T-helper 17 cell (primary cell): Measurements from ENCODE around the gene PRRT1B. TPM values are rescaled to one million over a fixed set of nuclear protein-coding genes. Genes with fewer than 3 reads are reported as not detected.
A peak's percentile ranks its signal among the peaks of the same experiment; 100 is the strongest.

ENCODE experiments used
- ATAC-seq: fragments of 150-1000 bp; cut with Tn5 transposase; 2 replicates; pipeline ENCODE4 v1.10.0; 2021; ENCODE audit warnings: mild to moderate bottlenecking, moderate library complexity
- DNase-seq, 3 donors: peaks; one replicate each; pipeline versions ENCODE4 v3.0.0 to v3.0.0-alpha.2; 2020 to 2021
- H3K9me3 ChIP-seq: one replicate; pipeline ENCODE4 v1.7.0; 2013; ENCODE audit warnings: low read length, mild to moderate bottlenecking; ENCODE audit not compliant: control insufficient read depth, poor library complexity, severe bottlenecking
- H3K27ac Mint-ChIP-seq: one replicate; pipeline ENCODE4 v1.8.0; 2022; ENCODE audit warnings: mild to moderate bottlenecking, moderate library complexity, mixed read lengths
- H3K27me3 Mint-ChIP-seq: one replicate; pipeline ENCODE4 v1.8.0; 2022; ENCODE audit warnings: mixed read lengths
- H3K36me3 Mint-ChIP-seq: one replicate; pipeline ENCODE4 v1.8.0; 2022; ENCODE audit warnings: low read depth, mixed read lengths
- H3K4me1 Mint-ChIP-seq: one replicate; pipeline ENCODE4 v1.8.0; 2022; ENCODE audit warnings: mild to moderate bottlenecking, mixed read lengths
- H3K4me3 Mint-ChIP-seq: one replicate; pipeline ENCODE4 v1.8.0; 2022; ENCODE audit warnings: mild to moderate bottlenecking, moderate library complexity, mixed read lengths
- total RNA-seq, 4 donors: library from RNA in 2 of 4; stranded (reverse) in 2 of 4; gene quantifications; one replicate each; pipeline ENCODE4 v1.2.3 and lab custom pipeline; 2022 to 2026

PRRT1B gene
- total RNA-seq, 2 donors from 2014 or later = not detected

GRCh38 chr9:131583337-131583645 lies 38.0 kb downstream of the PRRT1B start:
- ATAC-seq (no peak), DNase-seq (no peak)
- Mint-ChIP-seq H3K27me3 (no peaks in the 10 kb centered on the region), H3K4me1 (peaks cover 30% of the 10 kb centered on the region), H3K36me3 (peaks cover 4% of the 10 kb centered on the region), H3K27ac (peak overlapping the region; percentile 56), H3K4me3 (no peak overlapping the region)
- no peaks in the 10 kb centered on the region for H3K9me3 ChIP-seq

- no peaks in the 10 kb centered on the region for H3K9me3 ChIP-seq
- no peak overlapping the region for H3K4me3 Mint-ChIP-seq
- peaks cover 6% of the 10 kb centered on the region for H3K36me3 Mint-ChIP-seq
- H3K27ac Mint-ChIP-seq = peak overlapping the region; percentile 82
- ATAC-seq (no peak), DNase-seq (no peak)
- peaks cover 27% of the 10 kb centered on the region for H3K4me1 Mint-ChIP-seq
- H3K27me3 Mint-ChIP-seq = no peaks in the 10 kb centered on the region
These were observed 38.7 kb downstream of the PRRT1B start for GRCh38 chr9:131583836-131584555.

- peak overlapping the region; percentile 82 for H3K27ac Mint-ChIP-seq
- H3K27me3 Mint-ChIP-seq = no peaks in the 10 kb centered on the region
- DNase-seq = no peak
- peaks cover 24% of the 10 kb centered on the region for H3K4me1 Mint-ChIP-seq
- H3K36me3 Mint-ChIP-seq = peaks cover 4% of the 10 kb centered on the region
- ATAC-seq = no peak
- no peaks in the 10 kb centered on the region for H3K9me3 ChIP-seq
- H3K4me3 Mint-ChIP-seq = no peak overlapping the region
These were observed 39.5 kb downstream of the PRRT1B start for GRCh38 chr9:131584858-131585257.

DNA sequence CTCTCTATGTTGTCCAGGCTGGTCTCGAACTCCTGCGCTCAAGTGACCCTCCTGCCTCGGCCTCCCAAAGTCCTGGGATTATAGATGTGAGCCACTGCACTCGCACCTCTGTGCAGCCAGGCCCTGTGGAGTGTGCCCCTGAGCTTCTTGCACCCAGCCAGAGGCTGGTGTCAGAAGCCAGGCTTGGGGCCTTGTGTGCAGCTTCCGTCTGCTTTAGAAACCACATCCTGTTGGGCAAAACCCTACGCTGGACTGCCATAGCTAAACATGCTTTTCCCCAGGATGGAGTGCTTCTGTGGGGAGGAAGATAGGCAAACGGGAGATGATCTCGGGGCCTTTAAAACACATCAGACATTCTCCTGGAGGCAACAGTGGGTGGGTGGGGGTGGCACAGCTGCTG lies 40.1 kb downstream of the PRRT1B start:
- Mint-ChIP-seq H3K4me3 (peak overlapping the region; percentile 80), H3K4me1 (peaks cover 27% of the 10 kb centered on the region)
- peak; percentile 91 for ATAC-seq

DNA sequence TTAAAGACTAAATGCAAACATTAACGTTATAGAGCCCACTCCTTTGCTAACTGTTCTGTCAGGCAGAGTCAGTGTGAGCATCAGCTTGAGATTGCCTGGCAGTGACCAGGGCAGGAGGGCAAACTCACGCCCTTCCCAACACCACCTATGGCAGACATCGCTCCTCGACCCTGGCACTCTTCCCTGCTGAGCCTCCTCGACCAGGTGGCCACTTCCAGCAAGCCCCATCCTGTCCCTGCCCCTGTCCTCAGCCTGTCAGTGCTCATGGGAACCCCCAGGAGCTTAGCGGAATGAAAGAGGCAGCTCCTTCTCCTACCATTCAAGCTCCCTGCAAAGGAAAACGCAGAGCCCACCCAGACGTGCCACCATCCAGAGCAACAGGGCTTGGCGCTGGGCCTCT lies 42.0 kb downstream of the PRRT1B start:
- ATAC-seq = no peak
- Mint-ChIP-seq H3K27ac (peak overlapping the region; percentile 54), H3K4me1 (peaks cover 41% of the 10 kb centered on the region), H3K27me3 (no peaks in the 10 kb centered on the region), H3K4me3 (peak overlapping the region; percentile 73), H3K36me3 (peaks cover 4% of the 10 kb centered on the region)
- H3K9me3 ChIP-seq = no peaks in the 10 kb centered on the region
- no peak for DNase-seq

More for the DNA sequence above, 40.1 kb downstream of the PRRT1B start:
- peak in 2 of 3 donors; percentile 22 to 25 for DNase-seq
- Mint-ChIP-seq H3K27ac (peak overlapping the region; percentile 82), H3K27me3 (no peaks in the 10 kb centered on the region), H3K36me3 (peaks cover 4% of the 10 kb centered on the region)
- no peaks in the 10 kb centered on the region for H3K9me3 ChIP-seq

DNA sequence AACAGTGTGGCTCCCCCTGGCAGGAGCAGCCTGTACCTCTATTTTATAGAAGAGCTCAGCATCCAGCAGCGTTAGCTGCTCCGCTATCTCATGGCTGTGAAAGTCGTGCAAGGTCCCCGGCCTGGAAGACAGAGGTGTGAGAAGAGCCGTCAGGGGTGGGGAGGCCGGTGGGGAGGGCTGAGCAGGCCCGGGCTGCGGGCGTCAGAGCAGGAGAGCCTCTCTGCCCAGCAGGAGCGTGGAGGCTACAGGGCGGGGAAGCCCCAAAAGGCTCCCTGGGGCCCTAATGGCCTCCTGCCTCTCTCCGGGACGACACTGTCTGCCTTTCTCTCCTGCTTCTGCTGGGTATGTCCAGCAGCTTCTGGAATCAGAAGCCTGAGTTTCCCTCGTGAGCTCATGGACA lies 42.6 kb downstream of the PRRT1B start:
- no peak for ATAC-seq
- peaks cover 4% of the 10 kb centered on the region for H3K36me3 Mint-ChIP-seq
- H3K4me3 Mint-ChIP-seq = peak overlapping the region; percentile 41
- no peaks in the 10 kb centered on the region for H3K27me3 Mint-ChIP-seq
- no peak overlapping the region for H3K27ac Mint-ChIP-seq
- peaks cover 41% of the 10 kb centered on the region for H3K4me1 Mint-ChIP-seq
- DNase-seq = no peak
- no peaks in the 10 kb centered on the region for H3K9me3 ChIP-seq

DNA sequence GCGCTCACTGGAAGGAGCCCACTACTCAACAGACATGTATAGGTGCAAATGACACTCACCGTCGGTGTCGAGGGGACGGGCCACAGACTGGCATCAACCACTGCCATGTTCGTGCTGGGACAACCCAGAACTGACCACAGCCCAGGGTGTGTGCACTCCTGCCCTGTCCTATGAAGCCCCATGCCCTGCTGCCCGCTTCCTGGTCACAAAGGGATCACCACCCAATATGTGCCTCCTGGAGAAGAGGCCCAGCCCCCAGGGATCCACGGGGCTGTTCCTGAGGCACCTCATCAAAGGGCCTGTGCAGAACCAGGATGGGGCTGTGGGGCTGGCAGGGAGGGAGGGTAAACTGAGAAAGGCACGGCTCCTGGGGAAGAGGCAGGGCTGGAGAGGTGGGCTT lies 43.1 kb downstream of the PRRT1B start:
- DNase-seq = no peak
- Mint-ChIP-seq H3K27ac (no peak overlapping the region), H3K36me3 (peaks cover 4% of the 10 kb centered on the region), H3K27me3 (no peaks in the 10 kb centered on the region), H3K4me3 (no peak overlapping the region), H3K4me1 (peaks cover 41% of the 10 kb centered on the region)
- H3K9me3 ChIP-seq = no peaks in the 10 kb centered on the region
- no peak for ATAC-seq

- ATAC-seq (no peak), DNase-seq (no peak)
- no peaks in the 10 kb centered on the region for H3K9me3 ChIP-seq
- H3K36me3 Mint-ChIP-seq = peaks cover 2% of the 10 kb centered on the region
- H3K27me3 Mint-ChIP-seq = no peaks in the 10 kb centered on the region
- H3K4me1 Mint-ChIP-seq = peaks cover 38% of the 10 kb centered on the region
- no peak overlapping the region for H3K27ac Mint-ChIP-seq
- H3K4me3 Mint-ChIP-seq = no peak overlapping the region
These were observed 43.9 kb downstream of the PRRT1B start for GRCh38 chr9:131589124-131589711.

DNA sequence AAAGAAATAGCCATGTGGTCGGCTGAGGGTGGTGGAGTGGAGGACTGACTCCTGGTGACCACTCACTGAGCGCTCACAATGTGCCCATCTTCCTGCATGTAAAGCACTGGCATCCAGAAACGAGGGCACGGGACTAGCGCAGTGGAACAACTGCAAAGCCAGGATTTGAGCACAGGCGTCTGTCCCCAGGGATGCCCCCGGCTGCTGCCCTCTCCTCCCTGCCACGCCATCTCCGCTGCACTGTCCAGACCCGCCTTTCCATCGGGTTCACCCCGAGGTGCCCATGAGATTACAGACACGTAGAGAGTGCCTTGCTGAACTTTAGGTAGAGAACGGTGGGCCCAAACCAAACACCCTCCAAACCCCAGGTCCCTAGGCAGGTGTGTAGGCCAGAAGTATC lies 44.7 kb downstream of the PRRT1B start:
- H3K4me1 Mint-ChIP-seq = peaks cover 37% of the 10 kb centered on the region
- H3K9me3 ChIP-seq = no peaks in the 10 kb centered on the region
- ATAC-seq (no peak), DNase-seq (no peak)
- H3K27ac Mint-ChIP-seq = peak overlapping the region; percentile 92
- no peak overlapping the region for H3K4me3 Mint-ChIP-seq
- H3K36me3 Mint-ChIP-seq = peaks cover 2% of the 10 kb centered on the region
- H3K27me3 Mint-ChIP-seq = no peaks in the 10 kb centered on the region

DNA sequence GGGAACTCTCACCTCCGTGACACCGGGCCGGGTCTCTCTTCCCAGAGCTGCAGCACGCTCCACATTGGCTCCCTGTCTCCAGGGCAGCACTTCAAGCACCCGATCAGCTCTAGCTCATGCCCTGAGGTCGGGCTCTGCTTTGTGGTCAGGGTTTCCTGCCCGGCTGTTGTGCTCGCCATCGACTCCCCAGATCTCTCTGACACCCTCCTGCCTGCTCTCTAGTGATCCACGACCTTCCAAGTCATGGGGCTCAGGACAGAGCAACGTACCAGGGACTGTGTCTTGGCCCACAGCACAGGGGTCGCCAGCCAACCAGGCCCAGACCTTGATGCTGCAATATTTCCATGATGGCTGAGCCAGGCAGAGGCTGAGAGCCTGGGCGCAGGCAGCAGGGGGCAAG lies 45.1 kb downstream of the PRRT1B start:
- Mint-ChIP-seq H3K36me3 (peaks cover 2% of the 10 kb centered on the region), H3K4me1 (peaks cover 32% of the 10 kb centered on the region), H3K27ac (peak overlapping the region; percentile 92), H3K4me3 (no peak overlapping the region), H3K27me3 (no peaks in the 10 kb centered on the region)
- ATAC-seq (peak; percentile 13), DNase-seq (no peak)
- H3K9me3 ChIP-seq = no peaks in the 10 kb centered on the region

DNA sequence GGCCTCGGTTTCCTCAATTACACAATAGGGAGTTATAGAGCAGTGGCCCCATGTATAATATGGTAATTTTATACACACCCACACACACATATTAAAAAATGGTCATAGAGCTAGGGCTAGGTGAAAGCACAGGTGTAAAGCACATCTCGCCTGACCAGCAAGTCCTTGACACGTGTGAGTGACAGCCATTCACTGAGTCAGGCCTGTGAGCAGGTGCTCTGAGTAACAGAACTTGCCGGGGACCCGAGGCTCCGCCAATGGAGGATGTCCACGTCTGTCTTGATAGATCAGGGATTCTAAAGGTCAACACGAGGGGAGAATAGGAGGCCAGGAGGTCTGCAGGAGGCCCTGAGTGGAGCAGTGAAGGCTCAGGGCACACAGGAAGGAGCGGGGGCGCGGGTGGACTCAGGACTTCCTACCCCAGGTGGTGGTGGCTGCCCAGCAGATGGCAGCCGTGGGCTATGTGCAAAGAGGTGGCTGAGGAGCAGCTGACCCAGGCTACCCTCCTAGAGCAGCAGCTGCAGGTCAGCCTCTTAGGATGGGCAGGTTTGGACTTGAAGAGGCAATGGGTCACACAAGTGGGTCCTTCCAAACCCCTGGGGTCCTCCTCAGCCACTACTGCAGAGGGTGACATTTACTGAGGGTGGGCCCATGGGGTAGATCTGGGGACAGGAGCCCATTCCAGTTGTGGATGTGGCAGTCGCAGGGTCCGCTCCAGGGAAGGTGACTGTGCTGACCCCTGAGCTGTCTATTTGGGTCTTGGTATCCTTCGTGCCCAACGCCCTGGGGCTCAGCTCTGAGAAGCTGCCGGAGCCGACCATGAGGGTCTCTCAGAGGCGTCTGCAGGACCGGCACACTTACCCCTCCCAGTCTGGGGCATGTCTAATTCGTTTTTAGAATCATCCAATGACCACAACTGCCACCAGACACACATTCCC lies 45.9 kb downstream of the PRRT1B start:
- Mint-ChIP-seq H3K27me3 (no peaks in the 10 kb centered on the region), H3K4me3 (peak overlapping the region; percentile 28), H3K27ac (peak overlapping the region; percentile 92), H3K4me1 (peaks cover 25% of the 10 kb centered on the region), H3K36me3 (peaks cover 2% of the 10 kb centered on the region)
- ATAC-seq (peak; percentile 88), DNase-seq (peak; percentile 57 to 66 (median 58))
- H3K9me3 ChIP-seq = no peaks in the 10 kb centered on the region

DNA sequence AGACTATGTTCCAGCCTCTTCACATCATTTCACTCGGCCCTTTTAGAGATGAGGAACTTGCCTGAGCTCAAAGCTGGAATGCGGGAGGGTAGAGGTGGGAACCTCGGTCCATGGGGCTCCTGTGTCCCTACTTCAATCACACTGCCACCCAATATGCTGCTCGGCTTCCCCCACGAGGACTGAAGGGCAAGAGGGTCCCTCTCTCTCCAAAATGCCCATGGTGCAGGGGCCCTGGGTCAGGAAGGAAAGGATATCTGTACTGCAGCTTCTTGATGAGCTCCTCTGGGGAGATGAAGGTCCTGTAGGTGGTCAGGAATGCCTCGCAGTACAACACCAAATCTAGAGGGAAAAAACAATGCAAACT lies 46.5 kb downstream of the PRRT1B start:
- DNase-seq = no peak
- Mint-ChIP-seq H3K27ac (peak overlapping the region; percentile 92), H3K27me3 (no peaks in the 10 kb centered on the region), H3K36me3 (peaks cover 2% of the 10 kb centered on the region), H3K4me3 (no peak overlapping the region), H3K4me1 (peaks cover 25% of the 10 kb centered on the region)
- no peak for ATAC-seq
- no peaks in the 10 kb centered on the region for H3K9me3 ChIP-seq

- Mint-ChIP-seq H3K4me1 (peaks cover 19% of the 10 kb centered on the region), H3K36me3 (peaks cover 2% of the 10 kb centered on the region), H3K27ac (no peak overlapping the region), H3K27me3 (no peaks in the 10 kb centered on the region), H3K4me3 (no peak overlapping the region)
- H3K9me3 ChIP-seq = no peaks in the 10 kb centered on the region
- ATAC-seq (no peak), DNase-seq (no peak)
These were observed 47.9 kb downstream of the PRRT1B start for GRCh38 chr9:131593091-131593820.
